ENCODE measurements around the gene NEK7. TPM values are rescaled to one million over a fixed set of nuclear protein-coding genes. Genes with fewer than 3 reads are reported as not detected.

Gene NEK7
- total and polyA plus RNA-seq, 9 of the 15 experiments (the other 6 are each of a cell fraction or from before 2014, with no cell fraction given), result 8.5 to 37.3 (median 27.7) TPM

DNA sequence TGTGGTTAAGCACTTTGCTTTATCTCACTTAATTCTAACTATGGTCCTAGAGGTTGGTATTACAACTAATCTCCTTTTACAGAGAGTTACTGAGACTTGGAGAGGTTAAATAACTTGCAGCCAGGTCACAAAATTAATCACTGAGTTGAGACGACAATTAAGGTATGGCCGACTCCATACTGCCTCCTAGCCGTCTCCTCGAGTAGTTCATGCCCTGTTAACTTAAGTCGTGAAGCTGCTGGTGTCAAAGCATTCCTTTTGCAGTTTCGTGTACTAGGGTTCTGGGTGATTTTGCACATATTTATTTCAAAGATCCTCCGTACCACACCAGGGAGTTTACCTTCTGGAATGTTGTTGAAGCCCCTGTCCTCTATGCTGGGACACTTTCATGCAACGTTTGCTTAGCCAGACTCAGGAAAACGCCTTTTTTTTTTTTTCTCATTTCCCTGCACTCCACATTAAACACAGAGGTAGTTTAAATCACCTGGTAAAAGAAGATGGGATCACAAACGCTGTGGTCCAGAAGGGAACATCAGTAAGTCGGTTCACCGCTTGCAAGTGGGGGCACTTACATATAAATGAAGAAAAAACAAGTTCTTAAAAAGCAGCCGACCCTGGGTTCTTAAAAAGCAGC lies 570 bp upstream of the NEK7 start (continued):
- TF ChIP-seq, protein P1, sequence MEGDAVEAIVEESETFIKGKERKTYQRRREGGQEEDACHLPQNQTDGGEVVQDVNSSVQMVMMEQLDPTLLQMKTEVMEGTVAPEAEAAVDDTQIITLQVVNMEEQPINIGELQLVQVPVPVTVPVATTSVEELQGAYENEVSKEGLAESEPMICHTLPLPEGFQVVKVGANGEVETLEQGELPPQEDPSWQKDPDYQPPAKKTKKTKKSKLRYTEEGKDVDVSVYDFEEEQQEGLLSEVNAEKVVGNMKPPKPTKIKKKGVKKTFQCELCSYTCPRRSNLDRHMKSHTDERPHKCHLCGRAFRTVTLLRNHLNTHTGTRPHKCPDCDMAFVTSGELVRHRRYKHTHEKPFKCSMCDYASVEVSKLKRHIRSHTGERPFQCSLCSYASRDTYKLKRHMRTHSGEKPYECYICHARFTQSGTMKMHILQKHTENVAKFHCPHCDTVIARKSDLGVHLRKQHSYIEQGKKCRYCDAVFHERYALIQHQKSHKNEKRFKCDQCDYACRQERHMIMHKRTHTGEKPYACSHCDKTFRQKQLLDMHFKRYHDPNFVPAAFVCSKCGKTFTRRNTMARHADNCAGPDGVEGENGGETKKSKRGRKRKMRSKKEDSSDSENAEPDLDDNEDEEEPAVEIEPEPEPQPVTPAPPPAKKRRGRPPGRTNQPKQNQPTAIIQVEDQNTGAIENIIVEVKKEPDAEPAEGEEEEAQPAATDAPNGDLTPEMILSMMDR (IDR thresholded peaks at IDR 0.05 in 2 of 3, conservative IDR thresholded peaks at IDR 0.05 in 1 of 3; ENCODE audit: insufficient read depth in 2 of 3, low read depth in 1 of 3, low read length in 3 of 3), result peak; percentile 80 to 92 (median 86)
- TF ChIP-seq TRIM24 (IDR thresholded peaks at IDR 0.05) (no peak), RBM25 (IDR thresholded peaks at IDR 0.05; ENCODE audit: low read depth, low read length, severe bottlenecking) (no peak), ASH1L (IDR thresholded peaks at IDR 0.05; ENCODE audit: borderline replicate concordance, low read depth, partially characterized antibody) (no peak), ZNF586 (CRISPR knock-in tag; conservative IDR thresholded peaks at IDR 0.05) (no peak), MAFK (IDR thresholded peaks at IDR 0.05; ENCODE audit: low read length) (no peak), ZNF134 (CRISPR knock-in tag; conservative IDR thresholded peaks at IDR 0.05) (no peak), NCOA6 (IDR thresholded peaks at IDR 0.05) (0 out of 2 replicates have a peak, but pooled peaks have one; percentile 40), MTF1 (CRISPR knock-in tag; IDR thresholded peaks at IDR 0.05; ENCODE audit: borderline replicate concordance) (no peak), ZFP36 (IDR thresholded peaks at IDR 0.05; ENCODE audit: low read depth, low read length, partially characterized antibody) (no peak), FOXK1 (CRISPR knock-in tag; IDR thresholded peaks at IDR 0.05; ENCODE audit: borderline replicate concordance) (no peak), DDX20 (tag; IDR thresholded peaks at IDR 0.05; ENCODE audit: low read depth) (no peak)
- TF ChIP-seq, protein P2, sequence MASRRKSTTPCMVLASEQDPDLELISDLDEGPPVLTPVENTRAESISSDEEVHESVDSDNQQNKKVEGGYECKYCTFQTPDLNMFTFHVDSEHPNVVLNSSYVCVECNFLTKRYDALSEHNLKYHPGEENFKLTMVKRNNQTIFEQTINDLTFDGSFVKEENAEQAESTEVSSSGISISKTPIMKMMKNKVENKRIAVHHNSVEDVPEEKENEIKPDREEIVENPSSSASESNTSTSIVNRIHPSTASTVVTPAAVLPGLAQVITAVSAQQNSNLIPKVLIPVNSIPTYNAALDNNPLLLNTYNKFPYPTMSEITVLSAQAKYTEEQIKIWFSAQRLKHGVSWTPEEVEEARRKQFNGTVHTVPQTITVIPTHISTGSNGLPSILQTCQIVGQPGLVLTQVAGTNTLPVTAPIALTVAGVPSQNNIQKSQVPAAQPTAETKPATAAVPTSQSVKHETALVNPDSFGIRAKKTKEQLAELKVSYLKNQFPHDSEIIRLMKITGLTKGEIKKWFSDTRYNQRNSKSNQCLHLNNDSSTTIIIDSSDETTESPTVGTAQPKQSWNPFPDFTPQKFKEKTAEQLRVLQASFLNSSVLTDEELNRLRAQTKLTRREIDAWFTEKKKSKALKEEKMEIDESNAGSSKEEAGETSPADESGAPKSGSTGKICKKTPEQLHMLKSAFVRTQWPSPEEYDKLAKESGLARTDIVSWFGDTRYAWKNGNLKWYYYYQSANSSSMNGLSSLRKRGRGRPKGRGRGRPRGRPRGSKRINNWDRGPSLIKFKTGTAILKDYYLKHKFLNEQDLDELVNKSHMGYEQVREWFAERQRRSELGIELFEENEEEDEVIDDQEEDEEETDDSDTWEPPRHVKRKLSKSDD (conservative IDR thresholded peaks at IDR 0.05; ENCODE audit: low read length), result no peak
- TF ChIP-seq, protein P3, sequence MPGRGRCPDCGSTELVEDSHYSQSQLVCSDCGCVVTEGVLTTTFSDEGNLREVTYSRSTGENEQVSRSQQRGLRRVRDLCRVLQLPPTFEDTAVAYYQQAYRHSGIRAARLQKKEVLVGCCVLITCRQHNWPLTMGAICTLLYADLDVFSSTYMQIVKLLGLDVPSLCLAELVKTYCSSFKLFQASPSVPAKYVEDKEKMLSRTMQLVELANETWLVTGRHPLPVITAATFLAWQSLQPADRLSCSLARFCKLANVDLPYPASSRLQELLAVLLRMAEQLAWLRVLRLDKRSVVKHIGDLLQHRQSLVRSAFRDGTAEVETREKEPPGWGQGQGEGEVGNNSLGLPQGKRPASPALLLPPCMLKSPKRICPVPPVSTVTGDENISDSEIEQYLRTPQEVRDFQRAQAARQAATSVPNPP (IDR thresholded peaks at IDR 0.05; ENCODE audit: borderline replicate concordance, insufficient read depth, insufficient read length), result no peak
- TF ChIP-seq, protein P4, sequence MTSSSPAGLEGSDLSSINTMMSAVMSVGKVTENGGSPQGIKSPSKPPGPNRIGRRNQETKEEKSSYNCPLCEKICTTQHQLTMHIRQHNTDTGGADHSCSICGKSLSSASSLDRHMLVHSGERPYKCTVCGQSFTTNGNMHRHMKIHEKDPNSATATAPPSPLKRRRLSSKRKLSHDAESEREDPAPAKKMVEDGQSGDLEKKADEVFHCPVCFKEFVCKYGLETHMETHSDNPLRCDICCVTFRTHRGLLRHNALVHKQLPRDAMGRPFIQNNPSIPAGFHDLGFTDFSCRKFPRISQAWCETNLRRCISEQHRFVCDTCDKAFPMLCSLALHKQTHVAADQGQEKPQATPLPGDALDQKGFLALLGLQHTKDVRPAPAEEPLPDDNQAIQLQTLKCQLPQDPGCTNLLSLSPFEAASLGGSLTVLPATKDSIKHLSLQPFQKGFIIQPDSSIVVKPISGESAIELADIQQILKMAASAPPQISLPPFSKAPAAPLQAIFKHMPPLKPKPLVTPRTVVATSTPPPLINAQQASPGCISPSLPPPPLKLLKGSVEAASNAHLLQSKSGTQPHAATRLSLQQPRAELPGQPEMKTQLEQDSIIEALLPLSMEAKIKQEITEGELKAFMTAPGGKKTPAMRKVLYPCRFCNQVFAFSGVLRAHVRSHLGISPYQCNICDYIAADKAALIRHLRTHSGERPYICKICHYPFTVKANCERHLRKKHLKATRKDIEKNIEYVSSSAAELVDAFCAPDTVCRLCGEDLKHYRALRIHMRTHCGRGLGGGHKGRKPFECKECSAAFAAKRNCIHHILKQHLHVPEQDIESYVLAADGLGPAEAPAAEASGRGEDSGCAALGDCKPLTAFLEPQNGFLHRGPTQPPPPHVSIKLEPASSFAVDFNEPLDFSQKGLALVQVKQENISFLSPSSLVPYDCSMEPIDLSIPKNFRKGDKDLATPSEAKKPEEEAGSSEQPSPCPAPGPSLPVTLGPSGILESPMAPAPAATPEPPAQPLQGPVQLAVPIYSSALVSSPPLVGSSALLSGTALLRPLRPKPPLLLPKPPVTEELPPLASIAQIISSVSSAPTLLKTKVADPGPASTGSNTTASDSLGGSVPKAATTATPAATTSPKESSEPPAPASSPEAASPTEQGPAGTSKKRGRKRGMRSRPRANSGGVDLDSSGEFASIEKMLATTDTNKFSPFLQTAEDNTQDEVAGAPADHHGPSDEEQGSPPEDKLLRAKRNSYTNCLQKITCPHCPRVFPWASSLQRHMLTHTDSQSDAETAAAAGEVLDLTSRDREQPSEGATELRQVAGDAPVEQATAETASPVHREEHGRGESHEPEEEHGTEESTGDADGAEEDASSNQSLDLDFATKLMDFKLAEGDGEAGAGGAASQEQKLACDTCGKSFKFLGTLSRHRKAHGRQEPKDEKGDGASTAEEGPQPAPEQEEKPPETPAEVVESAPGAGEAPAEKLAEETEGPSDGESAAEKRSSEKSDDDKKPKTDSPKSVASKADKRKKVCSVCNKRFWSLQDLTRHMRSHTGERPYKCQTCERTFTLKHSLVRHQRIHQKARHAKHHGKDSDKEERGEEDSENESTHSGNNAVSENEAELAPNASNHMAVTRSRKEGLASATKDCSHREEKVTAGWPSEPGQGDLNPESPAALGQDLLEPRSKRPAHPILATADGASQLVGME (CRISPR knock-in tag; IDR thresholded peaks at IDR 0.05), result no peak
